AG04449 (cell line): ENCODE results near the gene BICDL2.
"Not testable (repeated sequence)": the region's sequence is repeated elsewhere in the genome, so short reads cannot be mapped to it uniquely, and the experiment has no call there.

ENCODE experiments used
- CTCF ChIA-PET: fragments of 350-600 bp; formaldehyde crosslinking; extraction: SDS; loops from one replicate; lab custom pipeline; 2021; ENCODE audit warnings: antibody characterized with exemption; lab: Yijun Ruan, JAX
- POLR2A ChIA-PET: fragments of 400-600, 350-600 bp; formaldehyde crosslinking; extraction: SDS; loops from one replicate; lab custom pipeline; 2020; ENCODE audit warnings: antibody characterized with exemption, inconsistent platforms; lab: Yijun Ruan, JAX
- DNase-seq: peaks from one replicate; pipeline ENCODE4 v3.0.0-alpha.2; 2010; ENCODE audit warnings: low read depth, low spot score
- H3K4me3 ChIP-seq: 2 replicates; pipeline ENCODE4 v1.5.1; 2011; ENCODE audit warnings: low read depth, mild to moderate bottlenecking, control low read depth, low read length
- CTCF ChIP-seq: IDR thresholded peaks from one replicate; pipeline ENCODE4 v1.5.1; 2011; ENCODE audit warnings: mild to moderate bottlenecking, moderate library complexity, low read length, control low read depth, inconsistent platforms; ENCODE audit not compliant: insufficient read depth; ENCODE audit errors: missing control alignments

Gene BICDL2, protein sequence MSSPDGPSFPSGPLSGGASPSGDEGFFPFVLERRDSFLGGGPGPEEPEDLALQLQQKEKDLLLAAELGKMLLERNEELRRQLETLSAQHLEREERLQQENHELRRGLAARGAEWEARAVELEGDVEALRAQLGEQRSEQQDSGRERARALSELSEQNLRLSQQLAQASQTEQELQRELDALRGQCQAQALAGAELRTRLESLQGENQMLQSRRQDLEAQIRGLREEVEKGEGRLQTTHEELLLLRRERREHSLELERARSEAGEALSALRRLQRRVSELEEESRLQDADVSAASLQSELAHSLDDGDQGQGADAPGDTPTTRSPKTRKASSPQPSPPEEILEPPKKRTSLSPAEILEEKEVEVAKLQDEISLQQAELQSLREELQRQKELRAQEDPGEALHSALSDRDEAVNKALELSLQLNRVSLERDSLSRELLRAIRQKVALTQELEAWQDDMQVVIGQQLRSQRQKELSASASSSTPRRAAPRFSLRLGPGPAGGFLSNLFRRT

GRCh38 chr16:3036726-3037315 is at the start of gene BICDL2:
Gene BICDL2 (minus strand): TSS chr16:3036944. CDS start chr16:3035496, 1,448 bp downstream.
- CTCF ChIA-PET, result interaction anchor here (1.0 to 9.7 kb wide), 3 partner anchors 6 to 61 kb away, joined by 3 to 146 read pairs (median 5); no protein-coding TSS in a partner anchor
- no peak for DNase-seq
- no peak for TF ChIP-seq CTCF

GRCh38 chr16:3085868-3086595 is 49.3 kb upstream of the BICDL2 start:
- TF ChIP-seq CTCF, result no peak
- ChIA-PET POLR2A (no interaction called here), CTCF (interaction anchor here (0.9 to 1.6 kb wide), 3 partner anchors 9 to 12 kb away, joined by 3 read pairs; no protein-coding TSS in a partner anchor)
- DNase-seq, result no peak
- no peak overlapping the region for H3K4me3 ChIP-seq

More at GRCh38 chr16:3036726-3037315, at the start of gene BICDL2:
- no peak within 1 kb of the TSS for H3K4me3 ChIP-seq
- POLR2A ChIA-PET, result no interaction called here

GRCh38 chr16:3084969-3085670 is 48.4 kb upstream of the BICDL2 start:
- H3K4me3 ChIP-seq, result no peak overlapping the region
- TF ChIP-seq CTCF, result no peak
- ChIA-PET CTCF (interaction anchor here (0.9 to 1.6 kb wide), 4 partner anchors 8 to 26 kb away, joined by 3 to 4 read pairs (median 3); no protein-coding TSS in a partner anchor), POLR2A (no interaction called here)
- no peak for DNase-seq

- no peak overlapping the region for H3K4me3 ChIP-seq
- no peak for TF ChIP-seq CTCF
- ChIA-PET CTCF (interaction anchor here (1.0 to 1.6 kb wide), 5 partner anchors 9 to 45 kb away, joined by 3 to 4 read pairs (median 4); partner anchors contain the start of gene ZSCAN10), POLR2A (no interaction called here)
- DNase-seq, result no peak
These were observed 47.7 kb upstream of the BICDL2 start for GRCh38 chr16:3084491-3084890.

- DNase-seq, H3K4me3 ChIP-seq, POLR2A ChIA-PET: not testable (repeated sequence)
- CTCF ChIA-PET, result interaction anchor here (0.6 to 1.3 kb wide), 4 partner anchors 10 to 52 kb away, joined by 3 to 4 read pairs (median 4); partner anchors contain the start of gene ZSCAN10
These were observed 46.7 kb upstream of the BICDL2 start for GRCh38 chr16:3083408-3083807.

- H3K4me3 ChIP-seq, DNase-seq, CTCF ChIA-PET, POLR2A ChIA-PET: not testable (repeated sequence)
These were observed 45.2 kb upstream of the BICDL2 start for GRCh38 chr16:3081957-3082356.
